IMR-90 (cell line): Measurements from ENCODE around the gene ADD1. TPM values are rescaled to one million over a fixed set of nuclear protein-coding genes. Genes with fewer than 3 reads are reported as not detected.

Source experiments
- ATAC-seq: fragments of 200-7000 bp; cut with Tn5 transposase; 2 replicates; pipeline ENCODE4 v1.9.1; 2020; ENCODE audit warnings: low read depth, mild to moderate bottlenecking, moderate library complexity
- BruUV-seq: library from RNA; stranded (reverse); fragments of 400-500 nt; replicated peaks from 2 replicates; lab custom pipeline; 2021; lab: Mats Ljungman, UMichigan
- CTCF ChIA-PET: fragments of 300-600 bp; formaldehyde crosslinking; extraction: SDS; loops from one replicate; lab custom pipeline; 2021; ENCODE audit warnings: antibody characterized with exemption; lab: Yijun Ruan, JAX
- POLR2A ChIA-PET: fragments of 300-600 bp; sonication (Branson Sonifier 250); formaldehyde crosslinking; loops from one replicate; lab custom pipeline; 2022; ENCODE audit warnings: antibody characterized with exemption; ENCODE audit not compliant: unreplicated experiment; lab: Charles Lee
- DNase-seq: peaks from one replicate; pipeline ENCODE4 v3.0.0; 2013
- H2AFZ ChIP-seq: replicated peaks from 2 replicates; pipeline ENCODE3; 2013; ENCODE audit warnings: low read length, mild to moderate bottlenecking; ENCODE audit not compliant: poor library complexity
- H2AK5ac ChIP-seq: 2 replicates; pipeline ENCODE4 v1.6.1; 2013; ENCODE audit warnings: low read depth, low read length, inconsistent platforms
- H2AK9ac ChIP-seq: replicated peaks from 2 replicates; pipeline ENCODE3; 2013; ENCODE audit warnings: mild to moderate bottlenecking, low read depth, low read length, moderate library complexity; ENCODE audit not compliant: poor library complexity
- H2BK120ac ChIP-seq: 2 replicates; pipeline ENCODE4 v1.6.1; 2013; ENCODE audit warnings: low read depth, low read length, inconsistent platforms
- H2BK15ac ChIP-seq: 3 replicates; pipeline ENCODE4 v1.6.1; 2013; ENCODE audit warnings: low read depth, low read length, inconsistent platforms
- H2BK20ac ChIP-seq: 2 replicates; pipeline ENCODE4 v1.6.1; 2013; ENCODE audit warnings: low read depth, mild to moderate bottlenecking, inconsistent platforms, low read length, moderate library complexity
- H2BK5ac ChIP-seq: 2 replicates; pipeline ENCODE4 v1.6.1; 2013; ENCODE audit warnings: mild to moderate bottlenecking, low read depth, low read length, inconsistent platforms; ENCODE audit not compliant: poor library complexity, severe bottlenecking
- H3K14ac ChIP-seq: replicated peaks from 2 replicates; pipeline ENCODE4 v1.6.1; 2013; ENCODE audit warnings: low read depth, low read length, inconsistent platforms
- H3K18ac ChIP-seq: 2 replicates; pipeline ENCODE4 v1.6.1; 2013; ENCODE audit warnings: low read depth, low read length, control low read depth
- H3K23ac ChIP-seq: 2 replicates; pipeline ENCODE4 v1.6.1; 2013; ENCODE audit warnings: low read depth, low read length, inconsistent platforms
- H3K27ac ChIP-seq: 2 replicates; pipeline ENCODE4 v1.5.1; 2013; ENCODE audit warnings: mild to moderate bottlenecking, control low read depth, low read length; ENCODE audit not compliant: insufficient read depth
- H3K27me3 ChIP-seq: 2 replicates; pipeline ENCODE4 v1.6.1; 2013; ENCODE audit warnings: low read length; ENCODE audit not compliant: control insufficient read depth, insufficient read depth
- H3K36me3 ChIP-seq: 2 replicates; pipeline ENCODE4 v1.6.1; 2013; ENCODE audit warnings: low read length, mixed read lengths; ENCODE audit not compliant: control insufficient read depth, insufficient read depth
- H3K4ac ChIP-seq: 2 replicates; pipeline ENCODE4 v1.6.1; 2013; ENCODE audit warnings: low read depth, low read length, inconsistent platforms
- H3K4me1 ChIP-seq: 2 replicates; pipeline ENCODE4 v1.6.1; 2013; ENCODE audit warnings: low read length, mixed read lengths; ENCODE audit not compliant: control insufficient read depth, insufficient read depth
- H3K4me2 ChIP-seq: 2 replicates; pipeline ENCODE4 v1.6.1; 2013; ENCODE audit warnings: low read depth, mild to moderate bottlenecking, control low read depth, low read length, moderate library complexity
- H3K4me3 ChIP-seq: 2 replicates; pipeline ENCODE4 v1.5.1; 2013; ENCODE audit warnings: low read depth, mild to moderate bottlenecking, control low read depth, low read length, moderate library complexity; ENCODE audit not compliant: insufficient read depth
- H3K56ac ChIP-seq: 2 replicates; pipeline ENCODE4 v1.6.1; 2013; ENCODE audit warnings: low read length, inconsistent platforms; ENCODE audit not compliant: insufficient read depth; ENCODE audit errors: extremely low read depth
- H3K79me1 ChIP-seq, 2 experiments: 2 replicates each; pipeline ENCODE4 v1.6.1; 2013; ENCODE audit warnings: low read length in 2 of 2, inconsistent platforms in 1 of 2, low read depth in 1 of 2
- H3K9ac ChIP-seq: 2 replicates; pipeline ENCODE4 v1.6.1; 2013; ENCODE audit warnings: low read depth, low read length, control low read depth
- H3K9me1 ChIP-seq: 2 replicates; pipeline ENCODE4 v1.6.1; 2013; ENCODE audit warnings: low read length, inconsistent platforms; ENCODE audit not compliant: insufficient read depth
- H3K9me3 ChIP-seq: 2 replicates; pipeline ENCODE4 v1.6.1; 2013; ENCODE audit warnings: low read length; ENCODE audit not compliant: control insufficient read depth, insufficient read depth
- H4K20me1 ChIP-seq: 2 replicates; pipeline ENCODE4 v1.6.1; 2013; ENCODE audit warnings: low read length, inconsistent platforms; ENCODE audit not compliant: insufficient read depth
- H4K5ac ChIP-seq: 2 replicates; pipeline ENCODE4 v1.6.1; 2013; ENCODE audit warnings: mild to moderate bottlenecking, low read depth, low read length, control low read depth
- H4K8ac ChIP-seq, 2 experiments: 2 replicates each; pipeline ENCODE4 v1.6.1; 2013; ENCODE audit warnings: low read depth in 2 of 2, low read length in 2 of 2, control low read depth in 1 of 2, inconsistent platforms in 1 of 2
- H4K91ac ChIP-seq: 2 replicates; pipeline ENCODE4 v1.6.1; 2013; ENCODE audit warnings: low read depth, low read length, inconsistent platforms; ENCODE audit not compliant: insufficient read depth
- BHLHE40 ChIP-seq: fragments of 150-350 bp; IDR thresholded peaks from 2 replicates; pipeline ENCODE4 v1.6.1; 2016; ENCODE audit warnings: mild to moderate bottlenecking, low read depth, low read length
- CEBPB ChIP-seq: IDR thresholded peaks from 2 replicates; pipeline ENCODE4 v1.6.1; 2012; ENCODE audit warnings: low read depth, low read length, improper control_type of control experiment
- CHD1 ChIP-seq: IDR thresholded peaks from 2 replicates; pipeline ENCODE4 v1.6.1; 2012; ENCODE audit warnings: low read depth, low read length, improper control_type of control experiment
- CTCF ChIP-seq: conservative IDR thresholded peaks from 2 replicates; pipeline ENCODE4 v1.5.1; 2012; ENCODE audit warnings: mild to moderate bottlenecking, low read depth, low read length, improper control_type of control experiment
- FOS ChIP-seq: fragments of 150-350 bp; IDR thresholded peaks from 2 replicates; pipeline ENCODE4 v1.6.1; 2016; ENCODE audit warnings: low read depth, low read length
- MAFK ChIP-seq: IDR thresholded peaks from 2 replicates; pipeline ENCODE4 v1.6.1; 2012; ENCODE audit warnings: low read depth, low read length, improper control_type of control experiment
- MAZ ChIP-seq: IDR thresholded peaks from 2 replicates; pipeline ENCODE4 v1.6.1; 2012; ENCODE audit warnings: low read depth, mild to moderate bottlenecking, low read length, improper control_type of control experiment, moderate library complexity, borderline replicate concordance
- MXI1 ChIP-seq: IDR thresholded peaks from 2 replicates; pipeline ENCODE4 v1.6.1; 2012; ENCODE audit warnings: low read depth, mild to moderate bottlenecking, low read length, moderate library complexity, borderline replicate concordance
- NFE2L2 ChIP-seq: fragments of 150-350 bp; IDR thresholded peaks from 2 replicates; pipeline ENCODE4 v1.6.1; 2016; ENCODE audit warnings: low read depth, mild to moderate bottlenecking, low read length
- POLR2A ChIP-seq: IDR thresholded peaks from 2 replicates; pipeline ENCODE4 v1.6.1; 2012; ENCODE audit warnings: mild to moderate bottlenecking, low read depth, low read length
- RAD21 ChIP-seq: IDR thresholded peaks from 2 replicates; pipeline ENCODE4 v1.6.1; 2012; ENCODE audit warnings: low read length, improper control_type of control experiment
- RCOR1 ChIP-seq: IDR thresholded peaks from 2 replicates; pipeline ENCODE4 v1.6.1; 2012; ENCODE audit warnings: mild to moderate bottlenecking, low read length, improper control_type of control experiment; ENCODE audit not compliant: insufficient replicate concordance
- RFX5 ChIP-seq: IDR thresholded peaks from 2 replicates; pipeline ENCODE4 v1.8.0; 2012; ENCODE audit warnings: low read depth, mild to moderate bottlenecking, low read length, moderate library complexity
- SMC3 ChIP-seq: fragments of 150-350 bp; IDR thresholded peaks from 2 replicates; pipeline ENCODE4 v1.6.1; 2016; ENCODE audit warnings: low read depth, mild to moderate bottlenecking, antibody characterized with exemption, low read length, moderate library complexity
- WGBS, 2 experiments: methylation state at CpG; one replicate each; pipeline versions ENCODE4 v1.1.5 to v1.1.7; 2013; ENCODE audit warnings: missing lambda C conversion rate in 2 of 2; ENCODE audit not compliant: insufficient read length in 1 of 2; ENCODE audit errors: extremely low coverage in 2 of 2; 5-methylcytosine and 5-hydroxymethylcytosine counted together
- dilution Hi-C: fragments of 300-500 bp; cut with HindIII; formaldehyde crosslinking; loops from one replicate; pipeline ENCODE4 v1.14.3; 2018; ENCODE audit warnings: low sequenced_read_pairs; ENCODE audit not compliant: unreplicated experiment
- in situ Hi-C: fragments of 300-500 bp; cut with MboI; formaldehyde crosslinking; loops from 3 replicates; pipeline ENCODE4 v1.14.3; 2019; ENCODE audit warnings: low sequenced_read_pairs, inconsistent platforms, mixed read lengths
- intact Hi-C: fragments of 100-400 bp; cut with micrococcal nuclease; formaldehyde crosslinking; loops from 2 replicates; pipeline ENCODE4 v1.10.0; 2022
- polyA plus RNA-seq, 3 experiments: library from polyadenylated mRNA; depleted of rRNA; stranded (reverse); fragments of >200 nt; gene quantifications; 2 replicates each; pipeline ENCODE4 v1.2.3, GENCODE V29; 2012; ENCODE audit warnings: low replicate concordance in 1 of 3
- total RNA-seq: library from RNA; depleted of rRNA; stranded (reverse); fragments of >200 nt; gene quantifications from 2 replicates; pipeline ENCODE4 v1.2.3, GENCODE V29; 2012
- TF ChIP-seq, protein P1 (sequence below): fragments of 150-350 bp; IDR thresholded peaks from 2 replicates; pipeline ENCODE4 v1.6.1; 2017; ENCODE audit warnings: mild to moderate bottlenecking, antibody characterized with exemption, low read length, low read depth
- TF ChIP-seq, protein P2 (sequence below): fragments of 150-350 bp; IDR thresholded peaks from 2 replicates; pipeline ENCODE4 v1.6.1; 2016; ENCODE audit warnings: low read depth, mild to moderate bottlenecking, low read length, moderate library complexity, borderline replicate concordance

ADD1 gene
- total and polyA plus RNA-seq, 2 of the 4 experiments (the other 2 are of a cell fraction), result 122 to 215 TPM

DNA sequence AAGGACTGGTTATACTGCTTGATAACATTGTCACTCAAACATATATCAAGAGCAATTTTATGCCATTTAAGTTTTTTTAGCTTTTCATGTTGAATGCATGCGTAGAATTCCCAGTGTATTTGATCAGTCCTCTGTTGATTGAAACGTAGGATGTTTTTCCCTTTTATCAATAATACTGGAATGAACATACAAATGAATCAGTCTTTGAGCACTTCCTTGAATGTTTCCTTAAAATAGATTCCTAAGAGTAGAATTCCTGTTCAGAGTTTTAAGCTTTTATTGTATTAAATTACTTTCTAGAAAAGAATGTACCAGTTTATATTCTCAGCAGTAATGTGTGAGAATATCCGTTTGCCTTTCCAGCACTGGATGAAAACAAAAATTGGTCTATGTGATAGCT, 37.8 kb downstream of the ADD1 start:
- peak; percentile 79 for ATAC-seq
- Histone ChIP-seq H2AFZ (no peak overlapping the region), H3K9me3 (no peaks in the 10 kb centered on the region), H3K14ac (0 out of 2 replicates have a peak overlapping the region, but pooled peaks have one; percentile 53), H3K36me3 (peaks cover 24% of the 10 kb centered on the region), H4K91ac (peak overlapping the region; percentile 85; the same call in 1 of the 2 replicates), H3K56ac (no peak overlapping the region), H3K79me1 (peaks cover 53 to 66% of the 10 kb centered on the region in 2 experiments), H3K4me2 (peak overlapping the region; percentile 44; the same call in 1 of the 2 replicates), H2BK120ac (peak overlapping the region; percentile 81; the same call in 1 of the 2 replicates), H3K4me3 (no peak overlapping the region), H2AK9ac (no peak overlapping the region), H3K9ac (peak overlapping the region; percentile 56; the same call in 1 of the 2 replicates), H4K8ac (peak overlapping the region in 1 of 2 experiments; percentile 90; a peak in 2 of 4 replicates), H2BK5ac (peak overlapping the region; percentile 96), H2BK15ac (peak overlapping the region; percentile 77; the same call in 1 of the 3 replicates), H3K23ac (peak overlapping the region; percentile 61; the same call in 1 of the 2 replicates), H2AK5ac (no peak overlapping the region), H4K20me1 (peaks cover 19% of the 10 kb centered on the region; the same call in 1 of the 2 replicates), H3K9me1 (peaks cover 20% of the 10 kb centered on the region), H3K4me1 (peaks cover 4% of the 10 kb centered on the region), H3K18ac (no peak overlapping the region), H4K5ac (no peak overlapping the region), H3K27me3 (no peaks in the 10 kb centered on the region), H2BK20ac (peak overlapping the region; percentile 45; the same call in 1 of the 2 replicates), H3K27ac (peak overlapping the region; percentile 68), H3K4ac (peak overlapping the region; percentile 82; the same call in 1 of the 2 replicates)
- dilution Hi-C loops, result no loop called here
- CTCF ChIA-PET, result interaction anchor here (1.1 kb wide), 1 partner anchor 9 kb away, joined by 3 read pairs; no protein-coding TSS in a partner anchor
- no CpG with 5 or more reads among the region's 3 CpGs for WGBS, 2 experiments
- POLR2A ChIA-PET, result no interaction called here
- DNase-seq, result peak; percentile 48
- TF ChIP-seq CTCF (no peak), MXI1 (no peak), FOS (no peak), BHLHE40 (no peak), POLR2A (no peak), MAZ (no peak), RFX5 (no peak), MAFK (no peak), RCOR1 (no peak), RAD21 (no peak), NFE2L2 (no peak), SMC3 (no peak), CEBPB (no peak), CHD1 (no peak)
- TF ChIP-seq, protein P1, sequence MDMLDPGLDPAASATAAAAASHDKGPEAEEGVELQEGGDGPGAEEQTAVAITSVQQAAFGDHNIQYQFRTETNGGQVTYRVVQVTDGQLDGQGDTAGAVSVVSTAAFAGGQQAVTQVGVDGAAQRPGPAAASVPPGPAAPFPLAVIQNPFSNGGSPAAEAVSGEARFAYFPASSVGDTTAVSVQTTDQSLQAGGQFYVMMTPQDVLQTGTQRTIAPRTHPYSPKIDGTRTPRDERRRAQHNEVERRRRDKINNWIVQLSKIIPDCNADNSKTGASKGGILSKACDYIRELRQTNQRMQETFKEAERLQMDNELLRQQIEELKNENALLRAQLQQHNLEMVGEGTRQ, result no peak
- TF ChIP-seq, protein P2, sequence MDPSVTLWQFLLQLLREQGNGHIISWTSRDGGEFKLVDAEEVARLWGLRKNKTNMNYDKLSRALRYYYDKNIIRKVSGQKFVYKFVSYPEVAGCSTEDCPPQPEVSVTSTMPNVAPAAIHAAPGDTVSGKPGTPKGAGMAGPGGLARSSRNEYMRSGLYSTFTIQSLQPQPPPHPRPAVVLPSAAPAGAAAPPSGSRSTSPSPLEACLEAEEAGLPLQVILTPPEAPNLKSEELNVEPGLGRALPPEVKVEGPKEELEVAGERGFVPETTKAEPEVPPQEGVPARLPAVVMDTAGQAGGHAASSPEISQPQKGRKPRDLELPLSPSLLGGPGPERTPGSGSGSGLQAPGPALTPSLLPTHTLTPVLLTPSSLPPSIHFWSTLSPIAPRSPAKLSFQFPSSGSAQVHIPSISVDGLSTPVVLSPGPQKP, result no peak
- intact Hi-C loops, result loop anchor here (5.0 kb wide), 1 partner anchor 39 kb away; the partner anchor contains the start of gene ADD1
- in situ Hi-C loops, result no loop called here
- BruUV-seq, result no TSS peak
